IMR-90 (cell line): Measurements from ENCODE around the gene SNED1. TPM values are rescaled to one million over a fixed set of nuclear protein-coding genes. Genes with fewer than 3 reads are reported as not detected.

Source experiments
- ATAC-seq: fragments of 200-7000 bp; cut with Tn5 transposase; 2 replicates; pipeline ENCODE4 v1.9.1; 2020; ENCODE audit warnings: low read depth, mild to moderate bottlenecking, moderate library complexity
- BruUV-seq: library from RNA; stranded (reverse); fragments of 400-500 nt; replicated peaks from 2 replicates; lab custom pipeline; 2021; lab: Mats Ljungman, UMichigan
- CTCF ChIA-PET: fragments of 300-600 bp; formaldehyde crosslinking; extraction: SDS; loops from one replicate; lab custom pipeline; 2021; ENCODE audit warnings: antibody characterized with exemption; lab: Yijun Ruan, JAX
- POLR2A ChIA-PET: fragments of 300-600 bp; sonication (Branson Sonifier 250); formaldehyde crosslinking; loops from one replicate; lab custom pipeline; 2022; ENCODE audit warnings: antibody characterized with exemption; ENCODE audit not compliant: unreplicated experiment; lab: Charles Lee
- DNase-seq: peaks from one replicate; pipeline ENCODE4 v3.0.0; 2013
- H2AFZ ChIP-seq: replicated peaks from 2 replicates; pipeline ENCODE3; 2013; ENCODE audit warnings: low read length, mild to moderate bottlenecking; ENCODE audit not compliant: poor library complexity
- H2AK5ac ChIP-seq: 2 replicates; pipeline ENCODE4 v1.6.1; 2013; ENCODE audit warnings: low read depth, low read length, inconsistent platforms
- H2AK9ac ChIP-seq: replicated peaks from 2 replicates; pipeline ENCODE3; 2013; ENCODE audit warnings: mild to moderate bottlenecking, low read depth, low read length, moderate library complexity; ENCODE audit not compliant: poor library complexity
- H2BK120ac ChIP-seq: 2 replicates; pipeline ENCODE4 v1.6.1; 2013; ENCODE audit warnings: low read depth, low read length, inconsistent platforms
- H2BK15ac ChIP-seq: 3 replicates; pipeline ENCODE4 v1.6.1; 2013; ENCODE audit warnings: low read depth, low read length, inconsistent platforms
- H2BK20ac ChIP-seq: 2 replicates; pipeline ENCODE4 v1.6.1; 2013; ENCODE audit warnings: low read depth, mild to moderate bottlenecking, inconsistent platforms, low read length, moderate library complexity
- H2BK5ac ChIP-seq: 2 replicates; pipeline ENCODE4 v1.6.1; 2013; ENCODE audit warnings: mild to moderate bottlenecking, low read depth, low read length, inconsistent platforms; ENCODE audit not compliant: poor library complexity, severe bottlenecking
- H3K14ac ChIP-seq: replicated peaks from 2 replicates; pipeline ENCODE4 v1.6.1; 2013; ENCODE audit warnings: low read depth, low read length, inconsistent platforms
- H3K18ac ChIP-seq: 2 replicates; pipeline ENCODE4 v1.6.1; 2013; ENCODE audit warnings: low read depth, low read length, control low read depth
- H3K23ac ChIP-seq: 2 replicates; pipeline ENCODE4 v1.6.1; 2013; ENCODE audit warnings: low read depth, low read length, inconsistent platforms
- H3K27ac ChIP-seq: 2 replicates; pipeline ENCODE4 v1.5.1; 2013; ENCODE audit warnings: mild to moderate bottlenecking, control low read depth, low read length; ENCODE audit not compliant: insufficient read depth
- H3K27me3 ChIP-seq: 2 replicates; pipeline ENCODE4 v1.6.1; 2013; ENCODE audit warnings: low read length; ENCODE audit not compliant: control insufficient read depth, insufficient read depth
- H3K36me3 ChIP-seq: 2 replicates; pipeline ENCODE4 v1.6.1; 2013; ENCODE audit warnings: low read length, mixed read lengths; ENCODE audit not compliant: control insufficient read depth, insufficient read depth
- H3K4ac ChIP-seq: 2 replicates; pipeline ENCODE4 v1.6.1; 2013; ENCODE audit warnings: low read depth, low read length, inconsistent platforms
- H3K4me1 ChIP-seq: 2 replicates; pipeline ENCODE4 v1.6.1; 2013; ENCODE audit warnings: low read length, mixed read lengths; ENCODE audit not compliant: control insufficient read depth, insufficient read depth
- H3K4me2 ChIP-seq: 2 replicates; pipeline ENCODE4 v1.6.1; 2013; ENCODE audit warnings: low read depth, mild to moderate bottlenecking, control low read depth, low read length, moderate library complexity
- H3K4me3 ChIP-seq: 2 replicates; pipeline ENCODE4 v1.5.1; 2013; ENCODE audit warnings: low read depth, mild to moderate bottlenecking, control low read depth, low read length, moderate library complexity; ENCODE audit not compliant: insufficient read depth
- H3K56ac ChIP-seq: 2 replicates; pipeline ENCODE4 v1.6.1; 2013; ENCODE audit warnings: low read length, inconsistent platforms; ENCODE audit not compliant: insufficient read depth; ENCODE audit errors: extremely low read depth
- H3K79me1 ChIP-seq, 2 experiments: 2 replicates each; pipeline ENCODE4 v1.6.1; 2013; ENCODE audit warnings: low read length in 2 of 2, inconsistent platforms in 1 of 2, low read depth in 1 of 2
- H3K9ac ChIP-seq: 2 replicates; pipeline ENCODE4 v1.6.1; 2013; ENCODE audit warnings: low read depth, low read length, control low read depth
- H3K9me1 ChIP-seq: 2 replicates; pipeline ENCODE4 v1.6.1; 2013; ENCODE audit warnings: low read length, inconsistent platforms; ENCODE audit not compliant: insufficient read depth
- H3K9me3 ChIP-seq: 2 replicates; pipeline ENCODE4 v1.6.1; 2013; ENCODE audit warnings: low read length; ENCODE audit not compliant: control insufficient read depth, insufficient read depth
- H4K20me1 ChIP-seq: 2 replicates; pipeline ENCODE4 v1.6.1; 2013; ENCODE audit warnings: low read length, inconsistent platforms; ENCODE audit not compliant: insufficient read depth
- H4K5ac ChIP-seq: 2 replicates; pipeline ENCODE4 v1.6.1; 2013; ENCODE audit warnings: mild to moderate bottlenecking, low read depth, low read length, control low read depth
- H4K8ac ChIP-seq, 2 experiments: 2 replicates each; pipeline ENCODE4 v1.6.1; 2013; ENCODE audit warnings: low read depth in 2 of 2, low read length in 2 of 2, control low read depth in 1 of 2, inconsistent platforms in 1 of 2
- H4K91ac ChIP-seq: 2 replicates; pipeline ENCODE4 v1.6.1; 2013; ENCODE audit warnings: low read depth, low read length, inconsistent platforms; ENCODE audit not compliant: insufficient read depth
- BHLHE40 ChIP-seq: fragments of 150-350 bp; IDR thresholded peaks from 2 replicates; pipeline ENCODE4 v1.6.1; 2016; ENCODE audit warnings: mild to moderate bottlenecking, low read depth, low read length
- CEBPB ChIP-seq: IDR thresholded peaks from 2 replicates; pipeline ENCODE4 v1.6.1; 2012; ENCODE audit warnings: low read depth, low read length, improper control_type of control experiment
- CHD1 ChIP-seq: IDR thresholded peaks from 2 replicates; pipeline ENCODE4 v1.6.1; 2012; ENCODE audit warnings: low read depth, low read length, improper control_type of control experiment
- CTCF ChIP-seq: conservative IDR thresholded peaks from 2 replicates; pipeline ENCODE4 v1.5.1; 2012; ENCODE audit warnings: mild to moderate bottlenecking, low read depth, low read length, improper control_type of control experiment
- ELK1 ChIP-seq: fragments of 150-350 bp; IDR thresholded peaks from 2 replicates; pipeline ENCODE4 v1.6.1; 2016; ENCODE audit warnings: low read depth, mild to moderate bottlenecking, low read length, moderate library complexity, borderline replicate concordance
- FOS ChIP-seq: fragments of 150-350 bp; IDR thresholded peaks from 2 replicates; pipeline ENCODE4 v1.6.1; 2016; ENCODE audit warnings: low read depth, low read length
- MAFK ChIP-seq: IDR thresholded peaks from 2 replicates; pipeline ENCODE4 v1.6.1; 2012; ENCODE audit warnings: low read depth, low read length, improper control_type of control experiment
- MAZ ChIP-seq: IDR thresholded peaks from 2 replicates; pipeline ENCODE4 v1.6.1; 2012; ENCODE audit warnings: low read depth, mild to moderate bottlenecking, low read length, improper control_type of control experiment, moderate library complexity, borderline replicate concordance
- MXI1 ChIP-seq: IDR thresholded peaks from 2 replicates; pipeline ENCODE4 v1.6.1; 2012; ENCODE audit warnings: low read depth, mild to moderate bottlenecking, low read length, moderate library complexity, borderline replicate concordance
- NFE2L2 ChIP-seq: fragments of 150-350 bp; IDR thresholded peaks from 2 replicates; pipeline ENCODE4 v1.6.1; 2016; ENCODE audit warnings: low read depth, mild to moderate bottlenecking, low read length
- POLR2A ChIP-seq: IDR thresholded peaks from 2 replicates; pipeline ENCODE4 v1.6.1; 2012; ENCODE audit warnings: mild to moderate bottlenecking, low read depth, low read length
- RAD21 ChIP-seq: IDR thresholded peaks from 2 replicates; pipeline ENCODE4 v1.6.1; 2012; ENCODE audit warnings: low read length, improper control_type of control experiment
- RCOR1 ChIP-seq: IDR thresholded peaks from 2 replicates; pipeline ENCODE4 v1.6.1; 2012; ENCODE audit warnings: mild to moderate bottlenecking, low read length, improper control_type of control experiment; ENCODE audit not compliant: insufficient replicate concordance
- RFX5 ChIP-seq: IDR thresholded peaks from 2 replicates; pipeline ENCODE4 v1.8.0; 2012; ENCODE audit warnings: low read depth, mild to moderate bottlenecking, low read length, moderate library complexity
- SMC3 ChIP-seq: fragments of 150-350 bp; IDR thresholded peaks from 2 replicates; pipeline ENCODE4 v1.6.1; 2016; ENCODE audit warnings: low read depth, mild to moderate bottlenecking, antibody characterized with exemption, low read length, moderate library complexity
- WGBS, 2 experiments: methylation state at CpG; one replicate each; pipeline versions ENCODE4 v1.1.5 to v1.1.7; 2013; ENCODE audit warnings: missing lambda C conversion rate in 2 of 2; ENCODE audit not compliant: insufficient read length in 1 of 2; ENCODE audit errors: extremely low coverage in 2 of 2; 5-methylcytosine and 5-hydroxymethylcytosine counted together
- dilution Hi-C: fragments of 300-500 bp; cut with HindIII; formaldehyde crosslinking; loops from one replicate; pipeline ENCODE4 v1.14.3; 2018; ENCODE audit warnings: low sequenced_read_pairs; ENCODE audit not compliant: unreplicated experiment
- in situ Hi-C: fragments of 300-500 bp; cut with MboI; formaldehyde crosslinking; loops from 3 replicates; pipeline ENCODE4 v1.14.3; 2019; ENCODE audit warnings: low sequenced_read_pairs, inconsistent platforms, mixed read lengths
- intact Hi-C: fragments of 100-400 bp; cut with micrococcal nuclease; formaldehyde crosslinking; loops from 2 replicates; pipeline ENCODE4 v1.10.0; 2022
- polyA plus RNA-seq, 3 experiments: library from polyadenylated mRNA; depleted of rRNA; stranded (reverse); fragments of >200 nt; gene quantifications; 2 replicates each; pipeline ENCODE4 v1.2.3, GENCODE V29; 2012; ENCODE audit warnings: low replicate concordance in 1 of 3
- total RNA-seq: library from RNA; depleted of rRNA; stranded (reverse); fragments of >200 nt; gene quantifications from 2 replicates; pipeline ENCODE4 v1.2.3, GENCODE V29; 2012
- TF ChIP-seq, protein P1 (sequence below): fragments of 150-350 bp; IDR thresholded peaks from 2 replicates; pipeline ENCODE4 v1.6.1; 2017; ENCODE audit warnings: mild to moderate bottlenecking, antibody characterized with exemption, low read length, low read depth

Gene SNED1
- total and polyA plus RNA-seq, 2 of the 4 experiments (the other 2 are of a cell fraction) = 1.1 to 3.4 TPM

DNA sequence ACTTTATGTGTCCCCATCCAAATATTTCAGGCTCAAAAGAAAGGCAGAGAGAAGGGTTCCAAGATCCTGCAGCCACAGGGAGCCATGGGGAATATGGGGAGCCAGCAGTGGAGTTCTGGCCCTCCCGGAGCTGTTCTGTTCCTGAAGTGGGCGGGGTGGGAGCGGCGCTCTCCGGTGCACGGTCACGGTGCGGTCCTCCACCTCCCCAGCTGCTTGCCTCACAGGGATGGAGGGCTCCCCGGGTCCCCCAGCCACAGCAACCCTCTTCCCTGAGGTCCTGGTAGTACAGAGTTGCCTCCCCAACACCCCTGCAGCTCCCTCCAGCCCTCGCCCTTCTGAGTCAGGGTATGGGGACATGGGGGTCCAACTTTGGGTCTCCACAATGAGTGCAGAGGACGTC, 26.2 kb upstream of the SNED1 start:
- Histone ChIP-seq H3K9ac (no peak overlapping the region), H3K23ac (no peak overlapping the region), H2AK9ac (no peak overlapping the region), H3K4me1 (peaks cover 2% of the 10 kb centered on the region; the same call in 1 of the 2 replicates), H2BK120ac (no peak overlapping the region), H4K5ac (no peak overlapping the region), H4K20me1 (no peaks in the 10 kb centered on the region), H3K4me3 (no peak overlapping the region), H2BK5ac (no peak overlapping the region), H3K56ac (no peak overlapping the region), H2BK15ac (no peak overlapping the region), H2BK20ac (no peak overlapping the region), H3K9me1 (no peaks in the 10 kb centered on the region), H3K14ac (no peak overlapping the region), H2AK5ac (no peak overlapping the region), H3K27me3 (peaks cover 21% of the 10 kb centered on the region), H2AFZ (no peak overlapping the region), H4K8ac (no peak overlapping the region), H3K27ac (no peak overlapping the region), H3K4ac (no peak overlapping the region), H3K36me3 (no peaks in the 10 kb centered on the region), H3K18ac (no peak overlapping the region), H3K4me2 (no peak overlapping the region), H3K9me3 (peaks cover 7% of the 10 kb centered on the region), H4K91ac (no peak overlapping the region), H3K79me1 (no peaks in the 10 kb centered on the region)
- TF ChIP-seq CEBPB = no peak
- no peak for TF ChIP-seq BHLHE40
- TF ChIP-seq FOS = no peak
- TF ChIP-seq MAFK = no peak
- no peak for TF ChIP-seq POLR2A
- no peak for TF ChIP-seq RAD21
- no peak for TF ChIP-seq CHD1
- TF ChIP-seq CTCF = no peak
- TF ChIP-seq MXI1 = no peak
- no peak for TF ChIP-seq ELK1
- no peak for TF ChIP-seq NFE2L2
- TF ChIP-seq RFX5 = no peak
- TF ChIP-seq RCOR1 = no peak
- TF ChIP-seq MAZ = no peak
- TF ChIP-seq, protein P1, sequence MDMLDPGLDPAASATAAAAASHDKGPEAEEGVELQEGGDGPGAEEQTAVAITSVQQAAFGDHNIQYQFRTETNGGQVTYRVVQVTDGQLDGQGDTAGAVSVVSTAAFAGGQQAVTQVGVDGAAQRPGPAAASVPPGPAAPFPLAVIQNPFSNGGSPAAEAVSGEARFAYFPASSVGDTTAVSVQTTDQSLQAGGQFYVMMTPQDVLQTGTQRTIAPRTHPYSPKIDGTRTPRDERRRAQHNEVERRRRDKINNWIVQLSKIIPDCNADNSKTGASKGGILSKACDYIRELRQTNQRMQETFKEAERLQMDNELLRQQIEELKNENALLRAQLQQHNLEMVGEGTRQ = no peak
- TF ChIP-seq SMC3 = no peak
- ATAC-seq (no peak), DNase-seq (no peak)
- dilution Hi-C loops = no loop called here
- POLR2A ChIA-PET = no interaction called here
- in situ Hi-C loops = no loop called here
- CTCF ChIA-PET = no interaction called here
- intact Hi-C loops = loop anchor here (2.0 kb wide), 1 partner anchor 53 kb away; no protein-coding TSS in a partner anchor
- BruUV-seq = no TSS peak
- WGBS, 2 experiments = 100% methylated on average over 1 of the region's 11 CpGs; no CpG with 5 or more reads in 1 of the 2 experiments
